ENCODE measurements around the gene RAPGEF4. TPM values are rescaled to one million over a fixed set of nuclear protein-coding genes. Genes with fewer than 3 reads are reported as not detected.

Gene RAPGEF4
- total RNA-seq, 2 experiments from 2014 or later, result 0.85 to 1.3 TPM

DNA sequence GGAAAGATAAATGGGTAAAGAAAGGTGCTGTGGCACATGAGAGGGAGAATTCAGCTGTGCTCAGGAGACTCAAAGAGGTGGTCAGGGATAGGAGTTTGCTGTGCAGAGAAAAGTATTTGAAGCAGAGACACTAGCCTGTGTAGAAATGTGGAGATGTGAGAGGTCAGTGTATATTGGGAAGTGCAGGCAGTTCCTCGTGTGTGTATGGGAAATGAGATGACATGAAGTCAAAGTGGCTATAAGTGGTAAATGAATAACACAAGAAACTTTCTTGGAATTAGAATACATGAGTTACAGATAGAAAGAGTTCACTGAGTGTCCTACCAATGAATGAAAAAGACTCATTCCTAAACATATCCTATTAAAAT, 351.6 kb downstream of the RAPGEF4 start:
- TF ChIP-seq, protein P1, sequence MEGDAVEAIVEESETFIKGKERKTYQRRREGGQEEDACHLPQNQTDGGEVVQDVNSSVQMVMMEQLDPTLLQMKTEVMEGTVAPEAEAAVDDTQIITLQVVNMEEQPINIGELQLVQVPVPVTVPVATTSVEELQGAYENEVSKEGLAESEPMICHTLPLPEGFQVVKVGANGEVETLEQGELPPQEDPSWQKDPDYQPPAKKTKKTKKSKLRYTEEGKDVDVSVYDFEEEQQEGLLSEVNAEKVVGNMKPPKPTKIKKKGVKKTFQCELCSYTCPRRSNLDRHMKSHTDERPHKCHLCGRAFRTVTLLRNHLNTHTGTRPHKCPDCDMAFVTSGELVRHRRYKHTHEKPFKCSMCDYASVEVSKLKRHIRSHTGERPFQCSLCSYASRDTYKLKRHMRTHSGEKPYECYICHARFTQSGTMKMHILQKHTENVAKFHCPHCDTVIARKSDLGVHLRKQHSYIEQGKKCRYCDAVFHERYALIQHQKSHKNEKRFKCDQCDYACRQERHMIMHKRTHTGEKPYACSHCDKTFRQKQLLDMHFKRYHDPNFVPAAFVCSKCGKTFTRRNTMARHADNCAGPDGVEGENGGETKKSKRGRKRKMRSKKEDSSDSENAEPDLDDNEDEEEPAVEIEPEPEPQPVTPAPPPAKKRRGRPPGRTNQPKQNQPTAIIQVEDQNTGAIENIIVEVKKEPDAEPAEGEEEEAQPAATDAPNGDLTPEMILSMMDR (IDR thresholded peaks at IDR 0.05), result no peak
- H3K4me3 Mint-ChIP-seq, result no peak overlapping the region
- no peak overlapping the region for H3K27ac Mint-ChIP-seq
- no peaks in the 10 kb centered on the region for H3K36me3 Mint-ChIP-seq (ENCODE audit: low read depth)
- DNase-seq (no peak), ATAC-seq (no peak)
- CTCF ChIA-PET, result no interaction called here
- no peaks in the 10 kb centered on the region for H3K9me3 Mint-ChIP-seq
- intact Hi-C loops (cut with micrococcal nuclease), result no loop called here
- POLR2A ChIA-PET, result no interaction called here
- peaks cover 14% of the 10 kb centered on the region for H3K27me3 Mint-ChIP-seq
- no peaks in the 10 kb centered on the region for H3K4me1 Mint-ChIP-seq (ENCODE audit: low read depth)

DNA sequence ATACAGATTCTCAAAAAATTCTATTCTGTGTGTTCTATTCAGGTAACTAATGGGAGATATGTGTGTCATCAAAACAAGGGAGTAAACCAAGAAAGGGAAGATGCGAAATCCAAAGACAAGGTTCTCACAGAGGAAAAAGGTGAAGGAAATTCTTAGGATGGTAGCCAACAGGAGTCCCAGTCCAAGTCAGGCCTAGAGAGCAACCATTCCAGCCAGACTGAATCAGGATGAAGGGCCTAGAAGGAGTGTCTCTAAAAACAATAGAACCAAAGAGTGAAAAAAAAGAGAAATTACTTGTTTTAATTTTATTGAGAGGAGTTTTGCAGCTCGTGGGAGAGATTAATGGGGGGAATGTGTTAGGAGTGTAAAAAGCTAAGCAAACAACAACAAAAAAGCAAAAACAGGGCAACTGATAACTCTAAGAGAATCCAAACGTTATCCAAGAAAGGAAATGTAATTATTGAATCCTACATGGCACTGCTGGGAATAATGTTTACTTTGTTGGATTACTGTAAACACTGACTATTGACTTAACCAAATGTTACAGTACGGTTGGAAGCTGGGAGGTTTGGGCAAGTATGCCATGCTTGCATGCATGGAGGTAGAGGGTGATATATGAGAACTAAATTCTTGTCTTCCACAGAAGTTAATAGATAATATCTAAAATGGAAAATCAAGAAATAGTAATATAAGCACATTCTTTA, 352.3 kb downstream of the RAPGEF4 start:
- intact Hi-C loops (cut with micrococcal nuclease), result no loop called here
- no peak overlapping the region for H3K4me3 Mint-ChIP-seq
- no peaks in the 10 kb centered on the region for H3K36me3 Mint-ChIP-seq (ENCODE audit: low read depth)
- no peaks in the 10 kb centered on the region for H3K9me3 Mint-ChIP-seq
- ChIA-PET CTCF (no interaction called here), POLR2A (no interaction called here)
- peaks cover 9% of the 10 kb centered on the region for H3K27me3 Mint-ChIP-seq
- DNase-seq, result no peak
- TF ChIP-seq, protein P1 (IDR thresholded peaks at IDR 0.05), result no peak
- no peak for ATAC-seq
- no peaks in the 10 kb centered on the region for H3K4me1 Mint-ChIP-seq (ENCODE audit: low read depth)
- no peak overlapping the region for H3K27ac Mint-ChIP-seq

DNA sequence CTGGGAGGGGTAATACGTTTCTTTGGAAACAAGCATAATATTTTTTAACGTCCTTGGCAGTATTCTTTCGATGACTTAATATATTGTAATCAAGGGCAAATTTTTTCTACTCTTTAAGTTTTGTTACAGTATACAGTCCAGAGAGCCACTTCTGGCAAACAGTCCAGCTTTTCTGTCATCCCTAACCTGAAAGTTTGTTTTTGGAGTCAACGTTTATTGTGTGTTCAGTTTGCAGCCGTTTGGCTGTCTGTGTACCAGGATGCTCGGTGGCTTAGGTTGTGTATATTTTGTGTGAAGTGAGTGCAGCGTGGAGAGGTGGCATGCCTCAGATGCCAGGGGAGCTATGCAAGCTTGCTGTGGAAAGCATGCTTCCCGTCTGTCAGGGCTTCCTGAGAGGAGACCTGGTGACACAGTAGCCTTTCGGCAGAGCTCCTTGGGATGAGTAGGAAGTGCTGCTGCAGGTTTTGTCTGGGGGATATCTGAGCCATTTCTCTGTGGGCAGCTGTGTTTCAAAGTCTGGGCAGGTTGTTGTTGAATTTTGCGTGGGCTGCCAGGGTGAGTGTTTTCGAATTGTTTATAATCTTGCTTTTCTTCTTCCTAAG, 354.7 kb downstream of the RAPGEF4 start:
- intact Hi-C loops (cut with micrococcal nuclease), result loop anchor here (10.0 kb wide), 1 partner anchor 114 kb away; no protein-coding TSS in a partner anchor
- Mint-ChIP-seq H3K4me1 (ENCODE audit: low read depth) (no peaks in the 10 kb centered on the region), H3K27ac (no peak overlapping the region), H3K27me3 (peaks cover 6% of the 10 kb centered on the region), H3K4me3 (no peak overlapping the region), H3K36me3 (ENCODE audit: low read depth) (no peaks in the 10 kb centered on the region), H3K9me3 (no peaks in the 10 kb centered on the region)
- TF ChIP-seq, protein P1 (IDR thresholded peaks at IDR 0.05), result no peak
- DNase-seq (no peak), ATAC-seq (no peak)
- ChIA-PET POLR2A (interaction anchor here (1.2 kb wide), 1 partner anchor 39 kb away, joined by 3 read pairs; no protein-coding TSS in a partner anchor), CTCF (interaction anchor here (1.8 to 3.2 kb wide), 2 partner anchors 63 to 119 kb away, joined by 6 to 18 read pairs; no protein-coding TSS in a partner anchor)

DNA sequence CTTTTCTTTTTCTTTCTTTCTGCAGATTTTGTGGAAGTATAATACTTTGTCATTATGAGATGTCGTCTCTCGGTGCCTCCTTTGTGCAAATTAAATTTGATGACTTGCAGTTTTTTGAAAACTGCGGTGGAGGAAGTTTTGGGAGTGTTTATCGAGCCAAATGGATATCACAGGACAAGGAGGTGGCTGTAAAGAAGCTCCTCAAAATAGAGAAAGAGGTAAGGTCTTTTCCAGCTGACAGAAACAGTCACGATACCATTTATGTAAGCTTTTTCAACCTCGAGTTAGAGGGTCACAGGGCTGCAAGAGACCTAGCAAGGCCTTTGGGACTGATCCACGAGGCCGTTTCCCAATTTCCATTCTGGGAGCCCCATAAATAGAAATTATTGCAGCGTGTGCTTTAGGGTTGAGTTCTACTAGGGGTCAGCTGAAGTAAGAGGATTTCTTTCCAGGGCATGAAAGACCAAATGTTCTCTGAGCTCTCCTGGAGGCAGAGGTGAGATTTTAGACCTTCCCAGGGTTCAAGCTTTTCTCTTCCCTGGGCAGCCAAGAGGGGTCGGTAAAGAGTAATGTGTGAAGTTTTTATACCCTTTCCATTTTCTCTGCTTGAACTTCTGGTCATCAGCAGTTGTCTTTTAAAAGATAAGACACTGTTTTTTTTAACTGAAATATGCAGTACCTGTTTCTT, 355.5 kb downstream of the RAPGEF4 start:
- no peaks in the 10 kb centered on the region for H3K4me1 Mint-ChIP-seq (ENCODE audit: low read depth)
- DNase-seq (no peak), ATAC-seq (no peak)
- no peak overlapping the region for H3K4me3 Mint-ChIP-seq
- POLR2A ChIA-PET, result interaction anchor here (1.2 kb wide), 1 partner anchor 38 kb away, joined by 3 read pairs; no protein-coding TSS in a partner anchor
- H3K27ac Mint-ChIP-seq, result no peak overlapping the region
- CTCF ChIA-PET, result interaction anchor here (0.9 to 3.2 kb wide), 4 partner anchors 63 to 125 kb away, joined by 3 to 18 read pairs (median 5); no protein-coding TSS in a partner anchor
- H3K36me3 Mint-ChIP-seq (ENCODE audit: low read depth), result no peaks in the 10 kb centered on the region
- no peaks in the 10 kb centered on the region for H3K9me3 Mint-ChIP-seq
- TF ChIP-seq, protein P1 (IDR thresholded peaks at IDR 0.05), result no peak
- intact Hi-C loops (cut with micrococcal nuclease), result loop anchor here (10.0 kb wide), 1 partner anchor 114 kb away; no protein-coding TSS in a partner anchor
- H3K27me3 Mint-ChIP-seq, result peaks cover 7% of the 10 kb centered on the region

All from activated CD8-positive, alpha-beta T cell treated with anti-CD3 and anti-CD28 coated beads for 36 hours (primary cell).